SU-DHL-6 (cell line): ENCODE results near the gene AGAP1.

Experiments used
- H2AFZ ChIP-seq: fragments of 200-600 bp; sonication (generic); 2 replicates; pipeline ENCODE4 v1.6.1; 2014; ENCODE audit warnings: low read depth, mild to moderate bottlenecking, moderate library complexity, mixed read lengths, antibody characterized with exemption, low read length; ENCODE audit not compliant: severe bottlenecking
- H3F3A ChIP-seq: fragments of 200-600 bp; shearing (Covaris generic); 2 replicates; pipeline ENCODE4 v1.6.0; 2016; ENCODE audit warnings: antibody characterized with exemption, mild to moderate bottlenecking; ENCODE audit not compliant: insufficient read depth
- H3K27ac ChIP-seq: fragments of 200-600 bp; sonication (generic); 2 replicates; pipeline ENCODE4 v1.5.1; 2016; ENCODE audit warnings: low read depth, mild to moderate bottlenecking, low read length, moderate library complexity, mixed read lengths
- H3K27me3 ChIP-seq: fragments of 200-600 bp; sonication (generic), shearing (Covaris generic); 2 replicates; pipeline ENCODE4 v1.6.0; 2014; ENCODE audit warnings: mild to moderate bottlenecking, low read length
- H3K36me3 ChIP-seq: fragments of 200-600 bp; sonication (generic); 2 replicates; pipeline ENCODE4 v1.6.1; 2014; ENCODE audit warnings: mild to moderate bottlenecking, low read length, mixed read lengths
- H3K4me2 ChIP-seq: fragments of 300-600, 200-600 bp; shearing (Covaris generic), sonication (generic); 2 replicates; pipeline ENCODE4 v1.6.0; 2014; ENCODE audit warnings: low read length, low read depth, mild to moderate bottlenecking; ENCODE audit not compliant: poor library complexity, severe bottlenecking
- H3K4me3 ChIP-seq: fragments of 200-600 bp; sonication (generic); 2 replicates; pipeline ENCODE4 v1.5.1; 2014; ENCODE audit warnings: antibody characterized with exemption, low read length, mild to moderate bottlenecking, mixed read lengths; ENCODE audit not compliant: insufficient read depth, poor library complexity, severe bottlenecking
- H3K79me2 ChIP-seq: fragments of 200-600 bp; sonication (generic); 2 replicates; pipeline ENCODE4 v1.6.1; 2014; ENCODE audit warnings: mild to moderate bottlenecking, low read length, moderate library complexity; ENCODE audit not compliant: insufficient read depth
- H3K9ac ChIP-seq: fragments of 200-600 bp; sonication (generic); 2 replicates; pipeline ENCODE4 v1.7.0; 2014; ENCODE audit warnings: mild to moderate bottlenecking, low read length
- H3K9me2 ChIP-seq: fragments of 200-600 bp; sonication (generic); replicated peaks from 2 replicates; pipeline ENCODE4 v1.6.1; 2014; ENCODE audit warnings: low read length; ENCODE audit not compliant: insufficient read depth
- H3K9me3 ChIP-seq: fragments of 200-600 bp; sonication (generic); 2 replicates; pipeline ENCODE4 v1.6.1; 2014; ENCODE audit warnings: low read length, mixed read lengths; ENCODE audit not compliant: insufficient read depth
- H4K20me1 ChIP-seq: fragments of 200-600 bp; sonication (generic); 2 replicates; pipeline ENCODE4 v1.6.1; 2014; ENCODE audit warnings: low read depth, mild to moderate bottlenecking, antibody characterized with exemption, low read length, moderate library complexity, mixed read lengths
- CTCF ChIP-seq: fragments of 200-600 bp; sonication (generic); IDR thresholded peaks from one replicate; pipeline ENCODE4 v1.5.1; 2017; ENCODE audit warnings: antibody characterized with exemption, mild to moderate bottlenecking, low read length, moderate library complexity; ENCODE audit not compliant: insufficient read depth, poor library complexity, severe bottlenecking
- EZH2phosphoT487 ChIP-seq: fragments of 200-600 bp; sonication (generic), shearing (Covaris generic); conservative IDR thresholded peaks from 2 replicates; pipeline ENCODE4 v1.6.1; 2018; ENCODE audit warnings: mild to moderate bottlenecking, antibody characterized with exemption, low read length, moderate library complexity, mixed read lengths

Gene AGAP1

GRCh38 chr2:235668782-235669181 is 174.9 kb downstream of the AGAP1 start:
- H3K9ac ChIP-seq: no peak overlapping the region
- no peak overlapping the region for H3K4me2 ChIP-seq
- H4K20me1 ChIP-seq: no peaks in the 10 kb centered on the region
- H3K9me3 ChIP-seq: no peaks in the 10 kb centered on the region
- H2AFZ ChIP-seq: no peak overlapping the region
- TF ChIP-seq EZH2phosphoT487: no peak
- no peak for TF ChIP-seq CTCF
- no peaks in the 10 kb centered on the region for H3K27me3 ChIP-seq
- no peak overlapping the region for H3K4me3 ChIP-seq
- no peaks in the 10 kb centered on the region for H3K9me2 ChIP-seq
- H3K27ac ChIP-seq: no peak overlapping the region
- H3K36me3 ChIP-seq: no peaks in the 10 kb centered on the region
- H3F3A ChIP-seq: no peaks in the 10 kb centered on the region
- no peaks in the 10 kb centered on the region for H3K79me2 ChIP-seq

- H3K4me2 ChIP-seq: no peak overlapping the region
- H3K79me2 ChIP-seq: no peaks in the 10 kb centered on the region
- H3K9me3 ChIP-seq: no peaks in the 10 kb centered on the region
- no peaks in the 10 kb centered on the region for H3K27me3 ChIP-seq
- H3K9ac ChIP-seq: no peak overlapping the region
- H3K27ac ChIP-seq: no peak overlapping the region
- H3K4me3 ChIP-seq: no peak overlapping the region
- no peaks in the 10 kb centered on the region for H3K36me3 ChIP-seq
- H4K20me1 ChIP-seq: no peaks in the 10 kb centered on the region
- H2AFZ ChIP-seq: no peak overlapping the region
- no peaks in the 10 kb centered on the region for H3K9me2 ChIP-seq
- no peaks in the 10 kb centered on the region for H3F3A ChIP-seq
- TF ChIP-seq EZH2phosphoT487 (no peak), CTCF (no peak)
Measured at GRCh38 chr2:235669269-235669831, 175.5 kb downstream of the AGAP1 start.

- Histone ChIP-seq H3K79me2 (no peaks in the 10 kb centered on the region), H2AFZ (no peak overlapping the region), H4K20me1 (no peaks in the 10 kb centered on the region)
Measured at GRCh38 chr2:235669983-235670962, 176.4 kb downstream of the AGAP1 start.

More at GRCh38 chr2:235669983-235670962, 176.4 kb downstream of the AGAP1 start:
- Histone ChIP-seq H3K27me3 (no peaks in the 10 kb centered on the region), H3K9me3 (no peaks in the 10 kb centered on the region), H3K36me3 (no peaks in the 10 kb centered on the region), H3F3A (no peaks in the 10 kb centered on the region), H3K9ac (no peak overlapping the region), H3K4me3 (no peak overlapping the region), H3K4me2 (no peak overlapping the region), H3K9me2 (no peaks in the 10 kb centered on the region), H3K27ac (no peak overlapping the region)
- TF ChIP-seq CTCF: no peak
- TF ChIP-seq EZH2phosphoT487: no peak
